ENCODE data around the gene SCYL1.

GRCh38 chr11:65574811-65575567 is 50.1 kb downstream of the SCYL1 start:
- TF ChIP-seq CTCF (IDR thresholded peaks at IDR 0.05; ENCODE audit: low read length) (no peak), EZH2phosphoT487 (IDR thresholded peaks at IDR 0.05; ENCODE audit: low read length) (no peak), EZH2 (optimal IDR thresholded peaks at IDR 0.05; ENCODE audit: low read depth, low read length) (no peak)

Data from MM.1S (cell line).